GM12801 (cell line): ENCODE results near the gene LPP.

Experiments used
- CTCF ChIP-seq: IDR thresholded peaks from one replicate; pipeline ENCODE4 v1.5.1; 2011; ENCODE audit warnings: control low read depth; ENCODE audit not compliant: insufficient read length; ENCODE audit errors: extremely low read depth

LPP gene

GRCh38 chr3:188747489-188747888, 593.5 kb downstream of the LPP start:
- TF ChIP-seq CTCF, result no peak

GRCh38 chr3:188749010-188749617, 595.2 kb downstream of the LPP start:
- no peak for TF ChIP-seq CTCF

- TF ChIP-seq CTCF, result no peak
Observed at GRCh38 chr3:188749830-188750229, 595.9 kb downstream of the LPP start.

- no peak for TF ChIP-seq CTCF
Observed at GRCh38 chr3:188750617-188751016, 596.7 kb downstream of the LPP start.

GRCh38 chr3:188752850-188753249, 598.9 kb downstream of the LPP start:
- TF ChIP-seq CTCF, result no peak

GRCh38 chr3:188754267-188754666, 600.3 kb downstream of the LPP start:
- TF ChIP-seq CTCF, result no peak

GRCh38 chr3:188756241-188756640, 602.3 kb downstream of the LPP start:
- no peak for TF ChIP-seq CTCF

GRCh38 chr3:188759336-188760005, 605.5 kb downstream of the LPP start:
- no peak for TF ChIP-seq CTCF
